ENCODE results near the gene EPHA10.

Gene EPHA10

DNA sequence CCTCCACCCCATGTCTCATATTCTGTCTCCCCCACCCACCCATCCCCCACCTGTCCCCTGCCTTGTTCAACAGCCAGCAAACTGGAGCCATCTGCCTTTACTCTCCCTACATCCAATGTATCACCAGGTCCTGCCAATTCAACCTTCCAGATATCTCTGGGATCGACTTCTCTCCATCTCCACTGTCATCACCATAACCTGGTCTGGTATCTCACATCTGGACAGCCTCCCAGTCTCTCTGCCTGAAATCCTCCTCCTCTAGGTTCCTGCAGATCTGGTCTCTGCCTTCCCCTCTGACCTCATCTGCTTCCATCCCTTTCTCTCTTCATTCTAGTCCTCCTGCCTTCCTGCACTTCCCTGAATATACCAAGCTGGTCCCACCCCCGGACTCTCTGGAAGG, 94.8 kb downstream of the EPHA10 start:
- DNase-seq = no peak

DNA sequence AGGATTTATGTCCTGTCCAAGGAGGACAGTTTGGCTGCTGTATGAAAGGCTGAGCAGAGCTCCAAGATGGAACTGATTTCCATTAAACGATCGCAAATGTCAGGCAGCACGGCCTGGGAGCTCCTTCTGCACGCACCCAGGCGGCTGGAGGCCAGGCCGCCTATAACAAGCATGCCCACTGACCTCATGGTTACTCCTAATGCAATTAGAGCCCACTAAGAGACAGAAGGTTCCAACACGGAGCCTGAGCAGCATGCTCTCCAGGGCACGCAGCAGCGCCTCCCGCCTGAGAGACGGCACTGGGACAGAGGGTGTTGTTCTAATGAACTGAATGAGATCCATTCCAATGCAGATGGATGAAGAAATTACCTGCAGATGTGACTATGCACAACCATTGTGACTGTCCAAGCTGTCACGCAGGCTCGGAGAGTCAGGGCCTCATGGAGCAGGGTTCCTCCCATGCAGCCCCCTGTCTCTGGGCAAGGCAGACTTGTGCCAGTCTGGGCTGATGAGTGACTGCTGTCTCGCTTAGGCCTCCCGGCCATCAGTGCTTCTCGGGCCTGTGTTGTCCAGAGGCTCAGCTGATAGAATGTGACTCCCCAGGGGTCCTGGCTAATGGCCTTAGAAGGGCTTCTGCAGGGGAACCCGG, 97.8 kb downstream of the EPHA10 start:
- DNase-seq = no peak

DNA sequence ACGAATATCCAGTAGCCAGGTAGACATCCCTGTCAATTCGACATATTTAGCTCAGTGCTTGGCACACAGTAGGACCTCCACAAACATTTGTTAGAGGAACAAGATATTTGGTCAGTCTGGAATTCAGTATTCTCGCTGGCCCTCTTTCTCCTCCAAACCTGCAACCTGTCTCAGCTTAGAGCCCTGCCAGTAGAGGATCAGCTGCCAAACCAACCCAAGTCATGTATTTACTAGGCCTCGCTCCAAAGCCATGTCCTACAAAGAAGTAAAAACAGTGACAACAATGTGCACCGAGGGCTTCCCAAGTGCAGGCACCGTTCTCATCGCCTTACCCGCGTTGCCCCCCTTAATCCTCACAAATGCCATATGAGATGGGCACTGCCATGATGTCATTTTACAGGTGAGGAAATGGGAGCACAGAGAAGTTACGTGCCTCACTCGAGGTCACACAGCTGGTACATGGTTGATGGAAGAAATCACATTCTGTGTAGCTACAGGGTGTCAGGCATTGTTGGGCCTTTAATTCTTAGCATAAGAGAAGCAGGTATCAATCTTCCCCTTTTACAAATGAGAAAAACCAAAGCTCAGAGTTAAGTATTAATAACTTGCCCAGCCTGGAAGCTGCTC, 98.6 kb downstream of the EPHA10 start:
- no peak for DNase-seq

Measured in CD4-positive, alpha-beta T cell treated with Interleukin-6 for 4 hours (primary cell).